ENCODE measurements around the gene ANKS1A.
"Not testable (repeated sequence)": the region's sequence is repeated elsewhere in the genome, so short reads cannot be mapped to it uniquely, and the experiment has no call there.

The ANKS1A gene

GRCh38 chr6:35087361-35088280, 198.6 kb downstream of the ANKS1A start:
- no peak for DNase-seq

- DNase-seq = no peak
Measured at GRCh38 chr6:35088281-35089215, 199.5 kb downstream of the ANKS1A start.

- DNase-seq = no peak
Measured at GRCh38 chr6:35089216-35089934, 200.3 kb downstream of the ANKS1A start.

- DNase-seq = no peak
Measured at GRCh38 chr6:35089935-35090505, 201.0 kb downstream of the ANKS1A start.

- DNase-seq = no peak
Measured at GRCh38 chr6:35090734-35091133, 201.7 kb downstream of the ANKS1A start.

GRCh38 chr6:35091346-35092083, 202.5 kb downstream of the ANKS1A start:
- no peak for DNase-seq

- DNase-seq = no peak
Measured at GRCh38 chr6:35092362-35093117, 203.5 kb downstream of the ANKS1A start.

GRCh38 chr6:35093118-35093445, 204.0 kb downstream of the ANKS1A start:
- no peak for DNase-seq

GRCh38 chr6:35093783-35094182, 204.7 kb downstream of the ANKS1A start:
- no peak for DNase-seq

- DNase-seq = no peak
Measured at GRCh38 chr6:35094183-35094582, 205.1 kb downstream of the ANKS1A start.

- no peak for DNase-seq
Measured at GRCh38 chr6:35096129-35096862, 207.2 kb downstream of the ANKS1A start.

- DNase-seq = no peak
Measured at GRCh38 chr6:35099116-35099515, 210.1 kb downstream of the ANKS1A start.

- no peak for DNase-seq
Measured at GRCh38 chr6:35105078-35105477, 216.0 kb downstream of the ANKS1A start.

- not testable (repeated sequence) for DNase-seq
Measured at GRCh38 chr6:35106061-35106460, 217.0 kb downstream of the ANKS1A start.

GRCh38 chr6:35107208-35107607, 218.2 kb downstream of the ANKS1A start:
- DNase-seq = not testable (repeated sequence)

GRCh38 chr6:35107761-35108160, 218.7 kb downstream of the ANKS1A start:
- not testable (repeated sequence) for DNase-seq

- DNase-seq = no peak
Measured at GRCh38 chr6:35108309-35108885, 219.3 kb downstream of the ANKS1A start.

GRCh38 chr6:35120746-35121145, 231.7 kb downstream of the ANKS1A start:
- DNase-seq = no peak

- no peak for DNase-seq
Measured at GRCh38 chr6:35124356-35124755, 235.3 kb downstream of the ANKS1A start.

GRCh38 chr6:35128042-35128441, 239.0 kb downstream of the ANKS1A start:
- DNase-seq = no peak

Measured in RPMI8226 (cell line).